Pancreas (tissue), 10 donors: Measurements from ENCODE around the gene TRIM71. TPM values are rescaled to one million over a fixed set of nuclear protein-coding genes. Genes with fewer than 3 reads are reported as not detected.

Experiments
- ATAC-seq, 4 donors: fragments of 200-7000 bp; cut with Tn5 transposase; one replicate each; pipeline versions ENCODE4 v1.8.0 to v1.9.1; 2020; ENCODE audit warnings: mild to moderate bottlenecking in 4 of 4, moderate library complexity in 4 of 4
- DNase-seq, 6 donors: peaks; one replicate each; pipeline ENCODE4 v3.0.0-alpha.2; 2020
- FAIRE-seq: peaks from 2 replicates; lab custom pipeline; 2012; peaks lifted over from hg19 to GRCh38; lab: Jason Lieb, UNC
- H3K27ac ChIP-seq, 4 donors: fragments of 200-600 bp; sonication (generic); 1 replicate in 3 of 4; 2 replicates in 1 of 4; pipeline versions ENCODE4 v1.5.0 to v1.8.0; 2020
- H3K27me3 ChIP-seq, 4 donors: fragments of 200-600 bp; one replicate each; pipeline ENCODE4 v1.8.0; 2021
- H3K36me3 ChIP-seq, 3 donors: fragments of 200-600 bp; sonication (generic) in 1 of 3; one replicate each; pipeline versions ENCODE4 v1.5.0 to v1.8.0; 2020 to 2021
- H3K4me1 ChIP-seq, 3 donors: fragments of 200-600 bp; one replicate each; pipeline ENCODE4 v1.8.0; 2021
- H3K4me3 ChIP-seq, 4 donors: fragments of 200-600 bp; sonication (generic) in 2 of 4; one replicate each; pipeline versions ENCODE4 v1.5.0 to v1.8.0; 2020 to 2021
- H3K9me3 ChIP-seq, 4 donors: fragments of 200-600 bp; one replicate each; pipeline ENCODE4 v1.8.0; 2021
- WGBS, 2 donors: extraction: QIAGEN DNeasy Blood & Tissue Kit; methylation state at CpG; one replicate each; pipeline ENCODE4 v1.1.7; 2013; 5-methylcytosine and 5-hydroxymethylcytosine counted together
- intact Hi-C, 3 donors: fragments of 100-400 bp; cut with DNase I; formaldehyde crosslinking; loops; one replicate each; pipeline versions ENCODE4 v1.11.1 to v1.14.2; 2022
- polyA plus RNA-seq, 2 donors: library from polyadenylated mRNA; stranded (reverse); fragments of 200-250 nt; gene quantifications; one replicate each; pipeline ENCODE4 v1.2.3, GENCODE V29; 2013
- total RNA-seq, 6 donors: library from RNA; stranded (reverse); fragmentation: NEBNext Ultra II Directional in 4 of 6; extraction: Animal tissue kit (Norgen Biotek cat#: 25700) in 4 of 6; gene quantifications; one replicate each; pipeline versions ENCODE4 v1.2.1 to v1.2.4, GENCODE V29; 2021 to 2023
- TF ChIP-seq, protein P1 (sequence below), 4 donors: fragments of 200-600 bp; sonication (generic) in 3 of 4; IDR thresholded peaks; one replicate each; pipeline versions ENCODE4 v1.5.0 to v1.8.0; 2021; ENCODE audit warnings: antibody characterized with exemption in 4 of 4
- donor health status: healthy with polysubstance abuse.
- donor health status: DM: no; HTN: no; CAD: no; lungs with moderate emphysema.
- donor health status: DM: no; HTN: no; CAD: no.
- donor health status: control.
- donor health status: control.
- donor health status: Bipolar disorder and iron deficiency.
- donor health status: DM: yes; HTN: yes; CAD: no.
- donor health status: DM: no; HTN: no; CAD: no.
- donor health status: DM: no; HTN: no; CAD: no.
- donor health status: DM: yes; HTN: yes; CAD: no.

TRIM71 gene
- total and polyA plus RNA-seq, 8 donors, result 0.02 to 0.28 (median 0.03) TPM; not detected in 5

DNA sequence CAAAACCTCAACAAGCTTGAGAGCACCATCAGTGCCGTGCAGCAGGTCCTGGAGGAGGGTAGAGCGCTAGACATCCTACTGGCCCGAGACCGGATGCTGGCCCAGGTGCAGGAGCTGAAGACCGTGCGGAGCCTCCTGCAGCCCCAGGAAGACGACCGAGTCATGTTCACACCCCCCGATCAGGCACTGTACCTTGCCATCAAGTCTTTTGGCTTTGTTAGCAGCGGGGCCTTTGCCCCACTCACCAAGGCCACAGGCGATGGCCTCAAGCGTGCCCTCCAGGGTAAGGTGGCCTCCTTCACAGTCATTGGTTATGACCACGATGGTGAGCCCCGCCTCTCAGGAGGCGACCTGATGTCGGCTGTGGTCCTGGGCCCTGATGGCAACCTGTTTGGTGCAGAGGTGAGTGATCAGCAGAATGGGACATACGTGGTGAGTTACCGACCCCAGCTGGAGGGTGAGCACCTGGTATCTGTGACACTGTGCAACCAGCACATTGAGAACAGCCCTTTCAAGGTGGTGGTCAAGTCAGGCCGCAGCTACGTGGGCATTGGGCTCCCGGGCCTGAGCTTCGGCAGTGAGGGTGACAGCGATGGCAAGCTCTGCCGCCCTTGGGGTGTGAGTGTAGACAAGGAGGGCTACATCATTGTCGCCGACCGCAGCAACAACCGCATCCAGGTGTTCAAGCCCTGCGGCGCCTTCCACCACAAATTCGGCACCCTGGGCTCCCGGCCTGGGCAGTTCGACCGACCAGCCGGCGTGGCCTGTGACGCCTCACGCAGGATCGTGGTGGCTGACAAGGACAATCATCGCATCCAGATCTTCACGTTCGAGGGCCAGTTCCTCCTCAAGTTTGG, 72.9 kb downstream of the TRIM71 start:
- TF ChIP-seq, protein P1, sequence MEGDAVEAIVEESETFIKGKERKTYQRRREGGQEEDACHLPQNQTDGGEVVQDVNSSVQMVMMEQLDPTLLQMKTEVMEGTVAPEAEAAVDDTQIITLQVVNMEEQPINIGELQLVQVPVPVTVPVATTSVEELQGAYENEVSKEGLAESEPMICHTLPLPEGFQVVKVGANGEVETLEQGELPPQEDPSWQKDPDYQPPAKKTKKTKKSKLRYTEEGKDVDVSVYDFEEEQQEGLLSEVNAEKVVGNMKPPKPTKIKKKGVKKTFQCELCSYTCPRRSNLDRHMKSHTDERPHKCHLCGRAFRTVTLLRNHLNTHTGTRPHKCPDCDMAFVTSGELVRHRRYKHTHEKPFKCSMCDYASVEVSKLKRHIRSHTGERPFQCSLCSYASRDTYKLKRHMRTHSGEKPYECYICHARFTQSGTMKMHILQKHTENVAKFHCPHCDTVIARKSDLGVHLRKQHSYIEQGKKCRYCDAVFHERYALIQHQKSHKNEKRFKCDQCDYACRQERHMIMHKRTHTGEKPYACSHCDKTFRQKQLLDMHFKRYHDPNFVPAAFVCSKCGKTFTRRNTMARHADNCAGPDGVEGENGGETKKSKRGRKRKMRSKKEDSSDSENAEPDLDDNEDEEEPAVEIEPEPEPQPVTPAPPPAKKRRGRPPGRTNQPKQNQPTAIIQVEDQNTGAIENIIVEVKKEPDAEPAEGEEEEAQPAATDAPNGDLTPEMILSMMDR (IDR thresholded peaks at IDR 0.05), result no peak
- Histone ChIP-seq H3K36me3 (no peaks in the 10 kb centered on the region), H3K4me3 (no peak overlapping the region), H3K9me3 (no peaks in the 10 kb centered on the region), H3K4me1 (no peaks in the 10 kb centered on the region), H3K27ac (no peak overlapping the region), H3K27me3 (no peaks in the 10 kb centered on the region)
- intact Hi-C loops, result no loop called here
- ATAC-seq, result no peak
- no peak for DNase-seq
- FAIRE-seq, result no peak
- 92 to 95% methylated on average over 42 of the region's 42 CpGs for WGBS, 2 donors

DNA sequence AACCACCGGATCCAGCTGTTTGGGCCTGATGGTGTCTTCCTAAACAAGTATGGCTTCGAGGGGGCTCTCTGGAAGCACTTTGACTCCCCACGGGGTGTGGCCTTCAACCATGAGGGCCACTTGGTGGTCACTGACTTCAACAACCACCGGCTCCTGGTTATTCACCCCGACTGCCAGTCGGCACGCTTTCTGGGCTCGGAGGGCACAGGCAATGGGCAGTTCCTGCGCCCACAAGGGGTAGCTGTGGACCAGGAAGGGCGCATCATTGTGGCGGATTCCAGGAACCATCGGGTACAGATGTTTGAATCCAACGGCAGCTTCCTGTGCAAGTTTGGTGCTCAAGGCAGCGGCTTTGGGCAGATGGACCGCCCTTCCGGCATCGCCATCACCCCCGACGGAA, 73.6 kb downstream of the TRIM71 start:
- DNase-seq (no peak), ATAC-seq (no peak), FAIRE-seq (no peak)
- intact Hi-C loops, result no loop called here
- Histone ChIP-seq H3K27ac (no peak overlapping the region), H3K27me3 (no peaks in the 10 kb centered on the region), H3K4me1 (no peaks in the 10 kb centered on the region), H3K9me3 (no peaks in the 10 kb centered on the region), H3K36me3 (no peaks in the 10 kb centered on the region), H3K4me3 (no peak overlapping the region)
- WGBS, 2 donors, result 90 to 91% methylated on average over 19 of the region's 19 CpGs
- TF ChIP-seq, protein P1 (IDR thresholded peaks at IDR 0.05), result no peak

DNA sequence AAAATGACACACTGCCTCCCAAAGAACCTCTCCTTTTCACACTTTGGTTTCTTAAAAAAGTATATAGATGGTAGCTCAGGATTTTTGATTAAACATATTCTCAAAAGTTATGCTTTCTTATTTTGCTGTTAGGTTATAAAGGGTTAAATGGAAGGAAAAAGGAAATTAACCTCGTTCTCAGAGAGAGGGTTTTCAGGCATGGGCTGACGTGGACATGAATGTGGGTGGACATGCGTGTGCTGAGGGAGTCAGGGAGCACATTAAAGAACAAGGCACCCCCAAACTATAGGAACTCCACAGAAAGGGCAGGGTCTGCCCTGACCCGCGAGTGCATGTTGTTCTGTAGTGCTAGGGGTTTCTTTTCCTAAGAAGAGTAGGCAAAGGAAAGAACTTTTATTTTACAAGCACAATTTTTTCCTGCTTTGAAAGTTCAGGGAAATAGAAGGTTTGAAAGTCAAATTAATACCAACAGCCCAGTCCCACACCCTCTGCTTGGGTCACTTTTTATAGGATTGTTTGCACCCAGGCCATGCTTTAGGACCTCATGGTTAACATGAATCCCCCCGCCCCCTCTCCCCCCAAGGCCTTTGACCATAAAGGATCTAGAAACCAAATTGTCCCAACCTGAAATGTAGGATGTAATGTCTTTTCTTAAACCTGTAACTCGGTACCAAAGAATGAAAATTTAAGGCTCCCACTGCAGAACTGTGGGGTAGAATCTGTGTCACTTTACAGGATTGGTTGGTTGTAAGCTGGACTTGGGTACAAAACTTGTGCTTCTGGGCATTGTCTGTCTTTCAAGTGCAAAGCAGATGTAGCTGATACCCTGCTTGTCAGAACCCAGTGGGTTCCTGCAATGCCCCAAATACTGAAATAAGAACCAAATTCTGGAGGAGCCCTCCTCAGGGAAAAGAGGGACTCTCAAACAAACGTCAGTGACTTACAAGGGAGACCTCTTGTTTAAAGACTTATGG, 75.1 kb downstream of the TRIM71 start:
- Histone ChIP-seq H3K27ac (no peak overlapping the region), H3K9me3 (no peaks in the 10 kb centered on the region), H3K27me3 (no peaks in the 10 kb centered on the region), H3K4me1 (no peaks in the 10 kb centered on the region), H3K4me3 (no peak overlapping the region), H3K36me3 (no peaks in the 10 kb centered on the region)
- intact Hi-C loops, result no loop called here
- TF ChIP-seq, protein P1 (IDR thresholded peaks at IDR 0.05), result no peak
- FAIRE-seq (no peak), ATAC-seq (no peak), DNase-seq (no peak)
- 48 to 63% methylated on average over 8 of the region's 8 CpGs for WGBS, 2 donors

DNA sequence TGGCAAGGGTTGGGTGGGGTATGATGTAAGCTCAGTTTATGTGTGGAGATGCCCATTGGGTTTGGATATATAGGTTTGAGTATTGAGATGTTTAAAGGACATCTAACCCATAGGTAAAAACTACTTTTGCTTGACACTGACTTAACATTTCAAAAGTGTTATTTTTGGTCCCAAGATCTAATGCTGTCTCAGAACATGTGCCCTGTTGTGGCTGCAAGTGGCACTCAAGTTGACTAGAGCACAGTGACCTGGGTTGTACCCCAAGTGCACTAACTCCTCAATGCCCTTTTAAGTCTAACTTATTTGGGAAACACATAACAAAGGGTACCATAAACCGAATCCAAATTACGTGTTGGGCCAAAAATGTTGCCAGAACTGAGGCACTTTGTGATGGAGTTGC, 77.2 kb downstream of the TRIM71 start:
- no peak overlapping the region for H3K27ac ChIP-seq
- intact Hi-C loops, result no loop called here
- FAIRE-seq (no peak), DNase-seq (no peak), ATAC-seq (no peak)
- H3K9me3 ChIP-seq, result no peaks in the 10 kb centered on the region
- no peaks in the 10 kb centered on the region for H3K27me3 ChIP-seq
- WGBS, 2 donors, result 60 to 76% methylated on average over 2 of the region's 2 CpGs
- H3K4me3 ChIP-seq, result no peak overlapping the region
- TF ChIP-seq, protein P1 (IDR thresholded peaks at IDR 0.05), result no peak
- H3K4me1 ChIP-seq, result no peaks in the 10 kb centered on the region
- no peaks in the 10 kb centered on the region for H3K36me3 ChIP-seq
